ENCODE measurements around the gene C1QTNF9. TPM values are rescaled to one million over a fixed set of nuclear protein-coding genes. Genes with fewer than 3 reads are reported as not detected.
"Not testable (repeated sequence)": the region's sequence is repeated elsewhere in the genome, so short reads cannot be mapped to it uniquely, and the experiment has no call there.

The C1QTNF9 gene
- total and polyA plus RNA-seq, 7 donors = 0.25 to 4.6 (median 2.9) TPM

DNA sequence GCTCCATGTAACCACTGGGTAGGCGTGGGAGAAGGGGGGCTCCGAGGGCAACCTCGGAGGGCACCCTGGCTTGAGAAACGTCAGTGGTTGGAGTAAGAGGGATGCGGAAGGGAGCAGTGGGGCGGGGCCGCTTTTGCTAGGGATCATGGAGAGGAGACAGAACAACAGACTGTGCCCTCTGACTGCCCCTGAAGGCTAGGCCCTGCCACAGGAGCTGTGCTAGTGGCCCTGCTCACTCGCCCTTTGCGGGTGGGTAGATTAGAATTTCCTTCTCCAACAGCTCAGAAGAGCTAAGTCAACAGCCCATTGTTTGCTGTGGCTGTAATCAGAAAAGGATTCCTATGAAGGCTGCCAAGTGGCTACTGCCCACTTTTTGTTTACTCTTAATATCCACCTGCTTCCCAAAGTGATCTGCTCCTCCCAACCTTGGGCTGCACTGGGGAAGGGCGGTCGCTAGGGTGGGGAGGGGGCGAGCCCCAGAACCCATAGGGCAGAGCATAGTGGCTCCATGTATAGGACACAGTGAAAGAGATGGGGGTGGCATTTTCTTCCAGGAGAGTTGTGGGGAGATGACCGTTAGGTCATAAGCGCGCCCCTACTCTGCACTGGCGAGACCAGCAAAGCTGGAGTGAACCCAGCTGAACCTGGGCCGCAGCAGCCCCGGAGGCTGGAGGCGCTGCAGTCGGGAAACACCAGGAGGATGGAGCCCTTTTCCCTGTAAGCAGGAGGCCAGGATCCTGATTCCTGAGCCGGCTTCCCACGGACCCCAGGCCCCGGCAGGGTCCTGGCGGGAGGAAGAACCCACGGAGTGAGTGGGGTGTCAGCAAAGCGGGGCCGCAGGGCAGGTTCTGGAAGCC, 1.9 kb upstream of the C1QTNF9 start:
- DNase-seq = no peak
- WGBS, 3 donors = 77 to 79% (median 79%) methylated on average over 27 of the region's 27 CpGs
- TF ChIP-seq CTCF (IDR thresholded peaks at IDR 0.05) = no peak
- intact Hi-C loops (cut with DNase I) = no loop called here
- Histone ChIP-seq H3K9me3 (no peaks in the 10 kb centered on the region), H3K36me3 (ENCODE audit: insufficient read depth in 1 of 2, low read depth in 1 of 2) (peaks cover 0 to 2% of the 10 kb centered on the region in 2 donors), H3K27ac (no peak overlapping the region), H3K4me3 (no peak overlapping the region), H3K4me1 (no peaks in the 10 kb centered on the region), H3K27me3 (ENCODE audit: insufficient read depth in 3 of 3, low read length in 2 of 3) (no peaks in the 10 kb centered on the region)
- no peak for ATAC-seq

GRCh38 chr13:24308068-24308445, 1.3 kb upstream of the C1QTNF9 start:
- no peak for ATAC-seq
- no peak overlapping the region for H3K4me3 ChIP-seq
- intact Hi-C loops (cut with DNase I) = no loop called here
- no peak for DNase-seq
- no peaks in the 10 kb centered on the region for H3K9me3 ChIP-seq
- 64 to 80% (median 70%) methylated on average over 33 of the region's 33 CpGs for WGBS, 3 donors
- no peaks in the 10 kb centered on the region for H3K36me3 ChIP-seq (ENCODE audit: insufficient read depth in 1 of 2, low read depth in 1 of 2)
- no peak overlapping the region for H3K27ac ChIP-seq
- no peaks in the 10 kb centered on the region for H3K4me1 ChIP-seq
- TF ChIP-seq CTCF (IDR thresholded peaks at IDR 0.05) = no peak
- no peaks in the 10 kb centered on the region for H3K27me3 ChIP-seq (ENCODE audit: insufficient read depth in 3 of 3, low read length in 2 of 3)

DNA sequence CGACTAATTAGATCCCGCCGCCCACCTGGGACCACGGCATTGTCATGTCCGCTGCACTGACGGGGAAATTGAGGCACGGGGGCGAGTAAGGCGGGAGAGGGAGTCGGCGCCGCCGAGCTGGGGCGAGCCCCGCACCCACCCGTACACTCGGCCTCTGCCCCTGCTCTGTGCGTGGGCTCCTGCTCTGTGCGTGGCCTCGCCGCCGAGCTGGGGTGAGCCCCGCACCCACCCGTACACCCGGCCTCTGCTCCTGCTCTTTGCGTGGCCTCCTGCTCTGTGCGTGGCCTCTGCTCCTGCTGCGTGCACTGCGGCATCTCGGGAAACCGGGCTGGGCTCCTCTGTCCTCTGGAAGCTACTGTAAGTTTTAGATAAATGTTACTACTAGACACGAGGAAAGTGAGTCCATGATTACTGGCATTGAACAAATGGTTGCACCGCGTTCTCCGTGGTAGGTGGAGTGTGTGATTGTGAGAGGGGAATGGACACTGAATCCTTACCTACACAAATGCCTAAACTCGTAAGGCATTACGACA, 826 bp upstream of the C1QTNF9 start:
- Histone ChIP-seq H3K36me3 (ENCODE audit: insufficient read depth in 1 of 2, low read depth in 1 of 2) (no peaks in the 10 kb centered on the region), H3K9me3 (no peaks in the 10 kb centered on the region), H3K27me3 (ENCODE audit: insufficient read depth in 3 of 3, low read length in 2 of 3) (no peaks in the 10 kb centered on the region), H3K27ac (no peak overlapping the region), H3K4me1 (no peaks in the 10 kb centered on the region), H3K4me3 (no peak overlapping the region)
- no peak for TF ChIP-seq CTCF (IDR thresholded peaks at IDR 0.05)
- ATAC-seq = no peak
- no peak for DNase-seq
- intact Hi-C loops (cut with DNase I) = no loop called here
- WGBS, 3 donors = 81 to 84% (median 81%) methylated on average over 35 to 37 of the region's 37 CpGs

GRCh38 chr13:24313439-24313838, 4.1 kb downstream of the C1QTNF9 start:
- Histone ChIP-seq H3K27me3 (ENCODE audit: insufficient read depth in 3 of 3, low read length in 2 of 3) (no peaks in the 10 kb centered on the region), H3K4me1 (no peaks in the 10 kb centered on the region), H3K27ac (no peak overlapping the region), H3K36me3 (ENCODE audit: insufficient read depth in 1 of 2, low read depth in 1 of 2) (no peaks in the 10 kb centered on the region), H3K4me3 (no peak overlapping the region), H3K9me3 (no peaks in the 10 kb centered on the region)
- WGBS, 3 donors = 35 to 43% (median 36%) methylated on average over 5 of the region's 5 CpGs
- ATAC-seq = no peak
- no peak for DNase-seq
- intact Hi-C loops (cut with DNase I) = no loop called here
- TF ChIP-seq CTCF (IDR thresholded peaks at IDR 0.05) = peak; percentile 21

- H3K4me3 ChIP-seq; H3K27me3 ChIP-seq (ENCODE audit: insufficient read depth in 3 of 3, low read length in 2 of 3); intact Hi-C loops (cut with DNase I); ATAC-seq; H3K36me3 ChIP-seq (ENCODE audit: insufficient read depth in 1 of 2, low read depth in 1 of 2); DNase-seq; H3K4me1 ChIP-seq; H3K27ac ChIP-seq; H3K9me3 ChIP-seq: not testable (repeated sequence)
- WGBS, 3 donors = 79 to 81% (median 79%) methylated on average over 6 to 10 of the region's 10 CpGs
Measured at GRCh38 chr13:24317835-24318234, 8.5 kb downstream of the C1QTNF9 start.

DNA sequence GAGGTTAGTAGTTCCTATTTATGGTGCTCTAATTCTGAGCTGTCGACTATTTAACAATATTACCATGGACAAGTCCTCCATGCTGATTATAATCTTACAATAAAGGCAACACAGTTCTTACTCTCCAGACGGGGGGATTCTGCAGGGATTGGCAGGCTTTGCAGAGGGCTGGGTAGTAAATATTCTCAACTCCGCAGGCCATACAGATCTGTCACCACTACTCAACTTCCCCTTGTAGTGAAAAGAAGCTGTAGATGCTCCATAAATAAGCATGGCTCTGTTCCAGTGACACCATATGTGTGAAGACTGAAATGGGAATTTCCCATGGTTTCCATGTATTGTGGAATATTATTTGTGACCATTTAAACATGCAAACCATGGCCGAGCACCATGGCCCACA, 9.5 kb downstream of the C1QTNF9 start:
- ATAC-seq; H3K4me3 ChIP-seq; DNase-seq; H3K36me3 ChIP-seq (ENCODE audit: insufficient read depth in 1 of 2, low read depth in 1 of 2); H3K27ac ChIP-seq; H3K4me1 ChIP-seq; intact Hi-C loops (cut with DNase I); H3K9me3 ChIP-seq; H3K27me3 ChIP-seq (ENCODE audit: insufficient read depth in 3 of 3, low read length in 2 of 3): not testable (repeated sequence)
- WGBS, 3 donors = 41 to 46% (median 45%) methylated on average over 4 of the region's 4 CpGs

GRCh38 chr13:24319641-24320040, 10.3 kb downstream of the C1QTNF9 start:
- H3K27ac ChIP-seq; H3K36me3 ChIP-seq (ENCODE audit: insufficient read depth in 1 of 2, low read depth in 1 of 2); H3K9me3 ChIP-seq; H3K4me3 ChIP-seq; intact Hi-C loops (cut with DNase I); H3K27me3 ChIP-seq (ENCODE audit: insufficient read depth in 3 of 3, low read length in 2 of 3); ATAC-seq; DNase-seq; H3K4me1 ChIP-seq: not testable (repeated sequence)
- 86% methylated on average over 6 of the region's 6 CpGs for WGBS, 3 donors

- H3K9me3 ChIP-seq; H3K4me1 ChIP-seq; H3K4me3 ChIP-seq; intact Hi-C loops (cut with DNase I); ATAC-seq; H3K27me3 ChIP-seq (ENCODE audit: insufficient read depth in 3 of 3, low read length in 2 of 3); DNase-seq; H3K27ac ChIP-seq; H3K36me3 ChIP-seq (ENCODE audit: insufficient read depth in 1 of 2, low read depth in 1 of 2): not testable (repeated sequence)
- WGBS, 3 donors = 87 to 90% (median 89%) methylated on average over 8 of the region's 8 CpGs
Measured at GRCh38 chr13:24321416-24321815, 12.0 kb downstream of the C1QTNF9 start.
